Stomach smooth muscle (tissue), 2 donors: ENCODE results near the gene GFPT1.

Experiments used
- H3K27ac ChIP-seq: one replicate; pipeline ENCODE4 v1.7.0; 2013; ENCODE audit warnings: mild to moderate bottlenecking, low read length, inconsistent platforms
- H3K27me3 ChIP-seq, 2 donors: one replicate each; pipeline ENCODE4 v1.7.0; 2013; ENCODE audit warnings: low read length in 2 of 2; ENCODE audit not compliant: insufficient read depth in 2 of 2, control insufficient read depth in 1 of 2
- H3K36me3 ChIP-seq, 2 donors: one replicate each; pipeline ENCODE4 v1.7.0; 2013; ENCODE audit warnings: low read length in 2 of 2; ENCODE audit not compliant: control insufficient read depth in 2 of 2, insufficient read depth in 2 of 2
- H3K4me1 ChIP-seq: one replicate; pipeline ENCODE4 v1.7.0; 2013; ENCODE audit warnings: low read length; ENCODE audit not compliant: control insufficient read depth, insufficient read depth
- H3K4me3 ChIP-seq, 2 donors: one replicate each; pipeline ENCODE4 v1.7.0; 2013; ENCODE audit warnings: low read length in 2 of 2
- H3K9ac ChIP-seq, 2 donors: one replicate each; pipeline ENCODE4 v1.7.0; 2013; ENCODE audit warnings: low read length in 2 of 2, mild to moderate bottlenecking in 1 of 2
- H3K9me3 ChIP-seq, 2 donors: one replicate each; pipeline ENCODE4 v1.7.0; 2013; ENCODE audit warnings: low read length in 2 of 2; ENCODE audit not compliant: control insufficient read depth in 2 of 2
- donor health status: healthy.
- donor health status: Pancreatic carcinoma.

GFPT1 gene

GRCh38 chr2:69291721-69292120, 95.3 kb downstream of the GFPT1 start:
- Histone ChIP-seq H3K9ac (no peak overlapping the region), H3K36me3 (no peaks in the 10 kb centered on the region), H3K27ac (peak overlapping the region; percentile 46), H3K4me3 (no peak overlapping the region), H3K4me1 (peaks cover 17% of the 10 kb centered on the region), H3K27me3 (no peaks in the 10 kb centered on the region), H3K9me3 (no peaks in the 10 kb centered on the region)

- H3K4me3 ChIP-seq: no peak overlapping the region
- H3K36me3 ChIP-seq: no peaks in the 10 kb centered on the region
- H3K27me3 ChIP-seq: no peaks in the 10 kb centered on the region
- H3K9ac ChIP-seq: no peak overlapping the region
- peaks cover 17% of the 10 kb centered on the region for H3K4me1 ChIP-seq
- no peaks in the 10 kb centered on the region for H3K9me3 ChIP-seq
- H3K27ac ChIP-seq: peak overlapping the region; percentile 46
Measured at GRCh38 chr2:69291004-69291650, 95.9 kb downstream of the GFPT1 start.

- H3K27me3 ChIP-seq: no peaks in the 10 kb centered on the region
- H3K36me3 ChIP-seq: no peaks in the 10 kb centered on the region
- no peak overlapping the region for H3K9ac ChIP-seq
- no peaks in the 10 kb centered on the region for H3K9me3 ChIP-seq
- no peak overlapping the region for H3K4me3 ChIP-seq
- H3K27ac ChIP-seq: no peak overlapping the region
- peaks cover 23% of the 10 kb centered on the region for H3K4me1 ChIP-seq
Measured at GRCh38 chr2:69288429-69288828, 98.6 kb downstream of the GFPT1 start.

- Histone ChIP-seq H3K27me3 (no peaks in the 10 kb centered on the region), H3K9ac (no peak overlapping the region), H3K36me3 (no peaks in the 10 kb centered on the region), H3K27ac (no peak overlapping the region), H3K9me3 (no peaks in the 10 kb centered on the region), H3K4me1 (peaks cover 23% of the 10 kb centered on the region), H3K4me3 (no peak overlapping the region)
Measured at GRCh38 chr2:69287544-69287943, 99.5 kb downstream of the GFPT1 start.

- Histone ChIP-seq H3K9me3 (no peaks in the 10 kb centered on the region), H3K27me3 (no peaks in the 10 kb centered on the region), H3K9ac (no peak overlapping the region), H3K27ac (no peak overlapping the region), H3K4me1 (peaks cover 6% of the 10 kb centered on the region), H3K36me3 (no peaks in the 10 kb centered on the region), H3K4me3 (no peak overlapping the region)
Measured at GRCh38 chr2:69285379-69285894, 101.6 kb downstream of the GFPT1 start.

- no peaks in the 10 kb centered on the region for H3K27me3 ChIP-seq
- no peaks in the 10 kb centered on the region for H3K36me3 ChIP-seq
- peaks cover 5% of the 10 kb centered on the region for H3K4me1 ChIP-seq
- H3K27ac ChIP-seq: no peak overlapping the region
- H3K4me3 ChIP-seq: no peak overlapping the region
- no peaks in the 10 kb centered on the region for H3K9me3 ChIP-seq
- H3K9ac ChIP-seq: no peak overlapping the region
Measured at GRCh38 chr2:69280796-69281412, 106.1 kb downstream of the GFPT1 start.

DNA sequence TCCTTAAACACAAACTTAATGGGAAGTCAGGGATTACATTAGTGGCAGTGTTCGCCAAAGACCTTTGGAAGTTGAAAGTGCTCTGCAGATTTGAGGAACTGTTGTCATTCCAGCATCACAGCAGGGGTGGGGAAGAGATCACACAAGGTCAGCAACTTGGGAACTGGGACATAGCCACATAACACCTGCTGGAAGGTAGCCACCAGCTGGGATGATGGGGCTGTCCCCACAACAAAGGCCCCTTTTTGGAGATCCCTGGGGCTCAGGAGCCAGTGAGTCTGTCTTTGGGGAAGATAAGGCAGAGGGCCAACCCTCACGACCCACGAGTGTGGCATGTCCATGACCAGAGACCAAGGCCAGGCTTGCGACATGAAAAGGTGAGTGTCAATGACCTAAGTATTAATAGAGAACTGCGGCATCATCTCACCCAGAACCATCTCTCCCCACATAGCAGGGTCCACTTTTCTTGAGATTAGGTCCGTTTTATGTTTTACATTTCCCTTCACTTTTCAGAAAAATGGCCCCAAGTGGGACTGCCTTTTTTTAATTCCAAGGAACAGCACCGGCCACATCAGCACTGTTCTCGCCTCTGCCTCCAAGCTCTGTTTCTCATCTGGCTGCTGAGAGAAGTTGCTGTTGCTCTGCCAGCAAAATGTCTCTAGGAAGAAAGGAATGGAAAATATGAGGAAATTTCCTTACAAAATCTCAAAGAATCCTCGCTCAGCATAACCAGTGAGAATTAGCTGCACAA, 106.9 kb downstream of the GFPT1 start:
- Histone ChIP-seq H3K27ac (no peak overlapping the region), H3K9me3 (no peaks in the 10 kb centered on the region), H3K4me1 (no peaks in the 10 kb centered on the region), H3K36me3 (no peaks in the 10 kb centered on the region), H3K27me3 (no peaks in the 10 kb centered on the region), H3K9ac (no peak overlapping the region), H3K4me3 (no peak overlapping the region)

GRCh38 chr2:69279211-69279610, 107.8 kb downstream of the GFPT1 start:
- H3K9me3 ChIP-seq: no peaks in the 10 kb centered on the region
- H3K4me1 ChIP-seq: no peaks in the 10 kb centered on the region
- no peak overlapping the region for H3K9ac ChIP-seq
- H3K4me3 ChIP-seq: no peak overlapping the region
- no peak overlapping the region for H3K27ac ChIP-seq
- H3K27me3 ChIP-seq: no peaks in the 10 kb centered on the region
- no peaks in the 10 kb centered on the region for H3K36me3 ChIP-seq

- Histone ChIP-seq H3K27me3 (no peaks in the 10 kb centered on the region), H3K9me3 (no peaks in the 10 kb centered on the region), H3K4me1 (no peaks in the 10 kb centered on the region), H3K9ac (no peak overlapping the region), H3K4me3 (no peak overlapping the region), H3K27ac (no peak overlapping the region), H3K36me3 (no peaks in the 10 kb centered on the region)
Measured at GRCh38 chr2:69278366-69278765, 108.7 kb downstream of the GFPT1 start.

GRCh38 chr2:69275490-69275889, 111.5 kb downstream of the GFPT1 start:
- peaks cover 5% of the 10 kb centered on the region for H3K4me1 ChIP-seq

More at GRCh38 chr2:69275490-69275889, 111.5 kb downstream of the GFPT1 start:
- Histone ChIP-seq H3K27me3 (no peaks in the 10 kb centered on the region), H3K9me3 (no peaks in the 10 kb centered on the region), H3K36me3 (no peaks in the 10 kb centered on the region), H3K9ac (no peak overlapping the region), H3K27ac (no peak overlapping the region), H3K4me3 (no peak overlapping the region)
